Hippocampal formation (tissue), 2 donors: ENCODE measurements around the gene ATL2.

Experiments
- DNase-seq, 2 donors: peaks; one replicate each; lab custom pipeline; 2025; lab: John Stamatoyannopoulos, UW

Gene ATL2

DNA sequence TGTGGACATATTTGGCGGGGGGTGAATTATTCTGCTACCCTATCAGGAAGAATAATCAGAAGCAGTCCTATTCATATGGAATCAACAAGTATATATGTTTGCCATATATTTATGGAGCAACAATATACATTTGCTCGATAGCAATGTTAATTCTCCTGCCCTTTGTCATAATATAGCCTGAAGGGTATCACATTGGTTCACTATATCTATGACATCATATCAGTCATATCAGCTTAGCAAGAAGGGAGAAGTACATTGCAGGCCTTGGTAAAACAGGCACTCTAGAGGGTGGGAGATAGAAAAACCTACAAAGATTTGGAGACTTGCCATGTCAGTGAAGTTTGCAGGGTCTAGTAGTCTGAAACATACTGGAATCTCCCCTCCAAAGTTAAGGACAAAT lies 128.4 kb downstream of the ATL2 start:
- DNase-seq: no peak

DNA sequence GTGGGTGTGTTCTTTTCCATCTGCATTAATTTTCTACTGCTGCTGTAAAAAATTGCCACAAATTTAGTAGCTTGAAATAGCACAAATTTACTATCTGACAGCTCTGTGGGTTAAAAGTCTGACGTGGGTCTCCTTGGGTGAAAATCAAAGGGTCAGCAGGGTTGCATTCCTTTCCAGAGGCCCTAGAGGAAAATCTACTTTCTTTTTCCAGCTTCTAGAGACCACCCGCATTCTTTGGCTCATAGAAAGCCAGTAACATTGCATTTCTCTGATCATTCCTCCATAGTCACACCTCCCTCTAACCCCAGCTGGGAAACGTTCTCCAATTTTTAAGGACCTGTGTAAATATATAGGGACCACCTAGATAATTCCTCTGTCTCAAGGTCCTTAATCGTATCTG lies 128.8 kb downstream of the ATL2 start:
- no peak for DNase-seq

DNA sequence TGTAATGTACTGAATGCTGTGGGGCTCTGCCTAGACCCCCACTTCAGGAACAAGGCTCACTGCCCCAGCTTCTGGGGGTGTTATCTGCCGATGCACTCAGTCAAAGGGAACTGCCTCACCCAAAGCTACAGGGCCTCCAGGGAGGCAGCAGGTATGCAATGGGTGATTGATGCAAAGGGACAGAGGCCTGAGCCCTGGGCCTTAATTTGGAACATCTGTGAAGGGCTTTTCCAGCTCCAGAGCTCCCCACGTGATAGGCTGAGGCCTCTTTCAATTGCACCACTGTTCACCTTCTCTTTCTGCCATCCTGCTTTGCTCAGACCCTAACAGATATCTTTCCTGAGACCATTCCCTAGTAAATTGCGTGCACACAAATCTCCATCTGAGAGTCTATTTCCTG lies 131.0 kb downstream of the ATL2 start:
- no peak for DNase-seq

DNA sequence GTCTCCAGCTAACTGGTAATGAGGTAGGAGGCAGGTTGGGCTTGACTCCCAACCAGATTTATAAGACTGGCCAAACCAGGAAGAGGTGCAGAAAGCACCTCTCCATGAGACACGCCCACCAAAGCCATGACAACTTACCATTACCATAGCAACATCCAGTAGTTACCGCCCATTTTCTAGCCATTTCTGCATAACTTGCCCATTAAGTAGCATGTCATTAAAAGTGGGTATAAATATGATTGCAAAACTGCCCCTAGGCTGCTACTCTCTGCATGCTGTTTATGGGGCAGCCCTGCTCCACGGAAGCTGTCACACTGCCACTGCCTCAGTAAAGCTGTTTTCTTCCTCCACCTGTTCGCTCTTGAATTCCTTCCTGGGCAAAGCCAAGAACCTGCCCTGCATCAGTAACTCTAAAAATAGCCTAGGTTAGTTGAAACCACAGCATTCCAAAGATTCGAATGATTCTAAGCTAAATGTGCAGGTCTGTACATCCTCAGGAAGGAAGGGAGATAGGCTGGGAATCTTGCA lies 131.9 kb downstream of the ATL2 start:
- no peak for DNase-seq

DNA sequence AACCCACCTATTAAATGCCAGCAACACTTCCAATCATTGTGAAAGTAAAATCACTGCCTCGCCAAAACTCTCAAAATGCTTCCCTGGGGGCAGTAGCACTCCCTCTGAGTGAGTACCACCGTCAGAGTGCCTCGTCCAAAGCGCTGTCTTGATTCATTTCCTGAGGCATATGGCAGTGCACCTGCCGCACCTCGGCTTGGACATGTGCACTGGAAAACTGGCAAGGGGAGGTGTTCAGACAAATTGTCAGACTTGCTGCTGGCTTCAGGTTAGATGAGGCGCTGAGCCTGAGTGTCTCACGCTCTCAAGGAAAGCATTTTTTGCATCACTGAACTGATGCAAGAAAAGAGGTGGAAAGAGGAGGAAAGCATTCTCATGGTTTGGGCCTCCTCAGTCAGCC lies 132.8 kb downstream of the ATL2 start:
- DNase-seq: no peak
